HepG2 (cell line): ENCODE measurements around the gene LRP2. TPM values are rescaled to one million over a fixed set of nuclear protein-coding genes. Genes with fewer than 3 reads are reported as not detected.

Source experiments
- ATAC-seq: fragments of 200-7000 bp; cut with Tn5 transposase; 3 replicates; pipeline ENCODE4 v1.9.1; 2020; ENCODE audit warnings: mild to moderate bottlenecking, moderate library complexity
- BruUV-seq: library from RNA; stranded (reverse); fragments of 400-500 nt; replicated peaks from 2 replicates; lab custom pipeline; 2021; lab: Mats Ljungman, UMichigan
- CTCF ChIA-PET: fragments of 300-600 bp; formaldehyde crosslinking; extraction: SDS; loops from one replicate; lab custom pipeline; 2021; ENCODE audit warnings: low total read pairs, inconsistent platforms, low intra/inter-chr PET ratio; lab: Yijun Ruan, JAX
- POLR2A ChIA-PET: fragments of 350-600 bp; sonication (Branson Sonifier 250); formaldehyde crosslinking; loops from one replicate; lab custom pipeline; 2020; ENCODE audit warnings: antibody characterized with exemption, inconsistent platforms; lab: Yijun Ruan, JAX
- DNase-seq: peaks from one replicate; pipeline ENCODE4 v3.0.0-alpha.2; 2015; ENCODE audit warnings: low spot score
- FAIRE-seq: peaks from 3 replicates; lab custom pipeline; 2011; peaks lifted over from hg19 to GRCh38; lab: Jason Lieb, UNC
- H2AFZ ChIP-seq: one replicate; pipeline ENCODE4 v1.6.1; 2011; ENCODE audit warnings: low read length, inconsistent platforms
- H3K27ac ChIP-seq: fragments of 300-600 bp; 3 replicates; pipeline ENCODE4 v1.8.0; 2011; ENCODE audit warnings: mixed run types, mild to moderate bottlenecking, mixed read lengths, low read length, inconsistent platforms; ENCODE audit not compliant: insufficient read depth; ENCODE audit errors: extremely low read length
- H3K27me3 ChIP-seq, 2 experiments: fragments of 200-600 bp in 1 of 2; 2 replicates in 1 of 2; 3 replicates in 1 of 2; pipeline versions ENCODE4 v1.6.0 to v1.8.0; 2011; ENCODE audit warnings: low read length in 2 of 2, mild to moderate bottlenecking in 2 of 2, moderate library complexity in 2 of 2, inconsistent platforms in 1 of 2; ENCODE audit not compliant: insufficient read depth in 2 of 2, control insufficient read depth in 1 of 2
- H3K36me3 ChIP-seq, 2 experiments: fragments of 200-600 bp in 1 of 2; replicated peaks in 1 of 2; 2 replicates in 1 of 2; 3 replicates in 1 of 2; pipeline versions ENCODE4 v1.5.1 to v1.8.0; 2011; ENCODE audit warnings: low read length in 2 of 2, inconsistent platforms in 1 of 2; ENCODE audit not compliant: insufficient read depth in 2 of 2, control insufficient read depth in 1 of 2
- H3K4me1 ChIP-seq: 2 replicates; pipeline ENCODE4 v1.5.1; 2012; ENCODE audit warnings: low read length, inconsistent platforms; ENCODE audit not compliant: insufficient read depth
- H3K4me2 ChIP-seq: 2 replicates; pipeline ENCODE4 v1.6.0; 2011; ENCODE audit warnings: low read depth, low read length, inconsistent platforms
- H3K4me3 ChIP-seq, 3 experiments: fragments of 200-600 bp in 1 of 3; sonication (generic), shearing (Covaris generic) in 1 of 3; replicated peaks in 1 of 3; 2 replicates each; pipeline ENCODE4 v1.5.1; 2011 to 2016; ENCODE audit warnings: low read length in 3 of 3, inconsistent platforms in 2 of 3, low read depth in 2 of 3, mild to moderate bottlenecking in 2 of 3, control low read depth in 1 of 3, mixed read lengths in 1 of 3; ENCODE audit not compliant: insufficient read depth in 1 of 3
- H3K79me2 ChIP-seq: one replicate; pipeline ENCODE4 v1.6.1; 2011; ENCODE audit warnings: low read length, inconsistent platforms; ENCODE audit not compliant: insufficient read depth
- H3K9ac ChIP-seq: 2 replicates; pipeline ENCODE4 v1.6.0; 2011; ENCODE audit warnings: mild to moderate bottlenecking, low read depth, low read length, inconsistent platforms; ENCODE audit not compliant: insufficient read depth
- H3K9me3 ChIP-seq: 2 replicates; pipeline ENCODE4 v1.5.1; 2012; ENCODE audit warnings: mild to moderate bottlenecking, low read length
- H4K20me1 ChIP-seq: 2 replicates; pipeline ENCODE4 v1.6.0; 2011; ENCODE audit warnings: inconsistent platforms, mild to moderate bottlenecking, low read length, moderate library complexity; ENCODE audit not compliant: insufficient read depth
- MAFK ChIP-seq, 2 experiments: IDR thresholded peaks in 1 of 2; conservative IDR thresholded peaks in 1 of 2; 2 replicates each; pipeline ENCODE4 v1.6.1; 2011; ENCODE audit warnings: improper control_type of control experiment in 2 of 2, low read length in 2 of 2
- ZNF121 ChIP-seq: sonication (generic); formaldehyde crosslinking; IDR thresholded peaks from 2 replicates; pipeline ENCODE4 v1.5.0; 2020; ENCODE audit warnings: mild to moderate bottlenecking, missing genetic modification reagents
- ZNF441 ChIP-seq: sonication (generic); formaldehyde crosslinking; IDR thresholded peaks from 2 replicates; pipeline ENCODE4 v1.7.0; 2021; ENCODE audit warnings: missing genetic modification reagents, borderline replicate concordance
- ZSCAN20 ChIP-seq: sonication (generic); formaldehyde crosslinking; IDR thresholded peaks from 2 replicates; pipeline ENCODE4 v1.4.0; 2020; ENCODE audit warnings: missing genetic modification reagents, mild to moderate bottlenecking, borderline replicate concordance
- ZSCAN9 ChIP-seq: IDR thresholded peaks from 2 replicates; pipeline ENCODE4 v1.6.1; 2016; ENCODE audit warnings: borderline replicate concordance
- WGBS: methylation state at CpG from one replicate; pipeline ENCODE4 v1.1.6; 2017; ENCODE audit warnings: low lambda C conversion rate; 5-methylcytosine and 5-hydroxymethylcytosine counted together
- in situ Hi-C: cut with HindIII; loops from 2 replicates; pipeline ENCODE4 v1.10.0; 2017; ENCODE audit warnings: low pct_unique_long_range_greater_than_20kb; ENCODE audit not compliant: extremely low pct_ligation_motif_present
- intact Hi-C: fragments of 100-400 bp; cut with micrococcal nuclease; formaldehyde crosslinking; loops from one replicate; pipeline ENCODE4 v1.10.0; 2022; ENCODE audit not compliant: unreplicated experiment
- polyA plus RNA-seq, 8 experiments: library from polyadenylated mRNA; depleted of rRNA in 3 of 8; stranded (reverse) in 7 of 8; unstranded in 1 of 8; fragments of >200 nt; fragmentation: Illumina TruSeq in 4 of 8; extraction: Trizol in 4 of 8; gene quantifications; 2 replicates each; pipeline versions ENCODE4 v1.2.1 to v1.2.3, GENCODE V29; 2011 to 2016; ENCODE audit warnings: low read depth in 4 of 8, missing spikeins in 1 of 8, mixed read lengths in 1 of 8; ENCODE audit not compliant: insufficient read depth in 1 of 8
- total RNA-seq, 5 experiments: library from RNA; depleted of rRNA; stranded (reverse); fragments of >200 nt; fragmentation: Illumina TruSeq; extraction: Trizol; gene quantifications; 2 replicates each; pipeline ENCODE4 v1.2.3, GENCODE V29; 2016; ENCODE audit warnings: low read depth in 1 of 5
- TF ChIP-seq, protein P1 (sequence below): sonication (generic); formaldehyde crosslinking; IDR thresholded peaks from 2 replicates; pipeline ENCODE4 v1.4.0; 2020; ENCODE audit warnings: mild to moderate bottlenecking, missing genetic modification reagents
- TF ChIP-seq, protein P2 (sequence below): IDR thresholded peaks from 2 replicates; pipeline ENCODE4 v1.6.1; 2016; ENCODE audit warnings: mild to moderate bottlenecking, missing biosample characterization, missing genetic modification reagents
- TF ChIP-seq, protein P3 (sequence below): sonication (generic); formaldehyde crosslinking; IDR thresholded peaks from 2 replicates; pipeline ENCODE4 v1.5.1; 2020; ENCODE audit warnings: missing genetic modification reagents, mild to moderate bottlenecking, borderline replicate concordance
- TF ChIP-seq, protein P4 (sequence below): sonication (generic); formaldehyde crosslinking; IDR thresholded peaks from 2 replicates; pipeline ENCODE4 v1.5.0; 2020; ENCODE audit warnings: missing genetic modification reagents
- TF ChIP-seq, protein P5 (sequence below): IDR thresholded peaks from 2 replicates; pipeline ENCODE4 v1.6.1; 2012; ENCODE audit warnings: low read length, improper control_type of control experiment
- TF ChIP-seq, protein P6 (sequence below): sonication (generic); formaldehyde crosslinking; IDR thresholded peaks from 2 replicates; pipeline ENCODE4 v1.4.0; 2020; ENCODE audit warnings: missing genetic modification reagents

LRP2 gene
- total and polyA plus RNA-seq, 2 of the 13 experiments (the other 11 are each of a cell fraction or from before 2014, with no cell fraction given) = 0.03 to 0.15 TPM

DNA sequence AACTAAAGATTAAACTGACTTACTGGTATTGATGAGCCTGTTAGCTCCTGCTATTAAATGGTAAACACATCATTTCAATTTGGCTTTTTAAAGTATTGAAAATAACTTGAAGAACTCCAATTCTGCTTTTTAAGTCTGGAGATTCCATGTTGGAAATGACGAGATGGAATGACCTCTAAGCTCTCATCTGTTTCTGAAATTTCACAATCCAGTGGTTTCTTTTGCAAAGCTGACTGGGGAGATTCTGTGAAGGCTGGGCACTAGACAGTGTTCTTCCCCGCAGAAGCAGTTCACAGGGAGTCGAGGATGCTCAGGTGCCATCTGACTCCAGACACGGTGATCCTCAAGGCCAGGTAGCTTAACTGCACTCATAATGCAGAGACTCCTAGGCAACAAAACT lies 248.3 kb downstream of the LRP2 start:
- in situ Hi-C loops = no loop called here
- FAIRE-seq = no peak
- TF ChIP-seq, protein P1, sequence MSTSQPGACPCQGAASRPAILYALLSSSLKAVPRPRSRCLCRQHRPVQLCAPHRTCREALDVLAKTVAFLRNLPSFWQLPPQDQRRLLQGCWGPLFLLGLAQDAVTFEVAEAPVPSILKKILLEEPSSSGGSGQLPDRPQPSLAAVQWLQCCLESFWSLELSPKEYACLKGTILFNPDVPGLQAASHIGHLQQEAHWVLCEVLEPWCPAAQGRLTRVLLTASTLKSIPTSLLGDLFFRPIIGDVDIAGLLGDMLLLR = no peak
- TF ChIP-seq, protein P2, sequence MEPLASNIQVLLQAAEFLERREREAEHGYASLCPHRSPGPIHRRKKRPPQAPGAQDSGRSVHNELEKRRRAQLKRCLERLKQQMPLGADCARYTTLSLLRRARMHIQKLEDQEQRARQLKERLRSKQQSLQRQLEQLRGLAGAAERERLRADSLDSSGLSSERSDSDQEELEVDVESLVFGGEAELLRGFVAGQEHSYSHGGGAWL (CRISPR knock-in tag) = no peak
- TF ChIP-seq, protein P3, sequence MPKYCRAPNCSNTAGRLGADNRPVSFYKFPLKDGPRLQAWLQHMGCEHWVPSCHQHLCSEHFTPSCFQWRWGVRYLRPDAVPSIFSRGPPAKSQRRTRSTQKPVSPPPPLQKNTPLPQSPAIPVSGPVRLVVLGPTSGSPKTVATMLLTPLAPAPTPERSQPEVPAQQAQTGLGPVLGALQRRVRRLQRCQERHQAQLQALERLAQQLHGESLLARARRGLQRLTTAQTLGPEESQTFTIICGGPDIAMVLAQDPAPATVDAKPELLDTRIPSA = no peak
- TF ChIP-seq, protein P4, sequence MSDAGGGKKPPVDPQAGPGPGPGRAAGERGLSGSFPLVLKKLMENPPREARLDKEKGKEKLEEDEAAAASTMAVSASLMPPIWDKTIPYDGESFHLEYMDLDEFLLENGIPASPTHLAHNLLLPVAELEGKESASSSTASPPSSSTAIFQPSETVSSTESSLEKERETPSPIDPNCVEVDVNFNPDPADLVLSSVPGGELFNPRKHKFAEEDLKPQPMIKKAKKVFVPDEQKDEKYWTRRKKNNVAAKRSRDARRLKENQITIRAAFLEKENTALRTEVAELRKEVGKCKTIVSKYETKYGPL (CRISPR knock-in tag) = no peak
- TF ChIP-seq MAFK (conservative IDR thresholded peaks at IDR 0.05 in 1 of 2, IDR thresholded peaks at IDR 0.05 in 1 of 2; ENCODE audit: low read length in 2 of 2) (no peak), ZNF121 (CRISPR knock-in tag) (no peak), ZSCAN9 (no peak), ZSCAN20 (CRISPR knock-in tag) (no peak), ZNF441 (CRISPR knock-in tag) (no peak)
- TF ChIP-seq, protein P5, sequence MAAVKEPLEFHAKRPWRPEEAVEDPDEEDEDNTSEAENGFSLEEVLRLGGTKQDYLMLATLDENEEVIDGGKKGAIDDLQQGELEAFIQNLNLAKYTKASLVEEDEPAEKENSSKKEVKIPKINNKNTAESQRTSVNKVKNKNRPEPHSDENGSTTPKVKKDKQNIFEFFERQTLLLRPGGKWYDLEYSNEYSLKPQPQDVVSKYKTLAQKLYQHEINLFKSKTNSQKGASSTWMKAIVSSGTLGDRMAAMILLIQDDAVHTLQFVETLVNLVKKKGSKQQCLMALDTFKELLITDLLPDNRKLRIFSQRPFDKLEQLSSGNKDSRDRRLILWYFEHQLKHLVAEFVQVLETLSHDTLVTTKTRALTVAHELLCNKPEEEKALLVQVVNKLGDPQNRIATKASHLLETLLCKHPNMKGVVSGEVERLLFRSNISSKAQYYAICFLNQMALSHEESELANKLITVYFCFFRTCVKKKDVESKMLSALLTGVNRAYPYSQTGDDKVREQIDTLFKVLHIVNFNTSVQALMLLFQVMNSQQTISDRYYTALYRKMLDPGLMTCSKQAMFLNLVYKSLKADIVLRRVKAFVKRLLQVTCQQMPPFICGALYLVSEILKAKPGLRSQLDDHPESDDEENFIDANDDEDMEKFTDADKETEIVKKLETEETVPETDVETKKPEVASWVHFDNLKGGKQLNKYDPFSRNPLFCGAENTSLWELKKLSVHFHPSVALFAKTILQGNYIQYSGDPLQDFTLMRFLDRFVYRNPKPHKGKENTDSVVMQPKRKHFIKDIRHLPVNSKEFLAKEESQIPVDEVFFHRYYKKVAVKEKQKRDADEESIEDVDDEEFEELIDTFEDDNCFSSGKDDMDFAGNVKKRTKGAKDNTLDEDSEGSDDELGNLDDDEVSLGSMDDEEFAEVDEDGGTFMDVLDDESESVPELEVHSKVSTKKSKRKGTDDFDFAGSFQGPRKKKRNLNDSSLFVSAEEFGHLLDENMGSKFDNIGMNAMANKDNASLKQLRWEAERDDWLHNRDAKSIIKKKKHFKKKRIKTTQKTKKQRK = no peak
- TF ChIP-seq, protein P6, sequence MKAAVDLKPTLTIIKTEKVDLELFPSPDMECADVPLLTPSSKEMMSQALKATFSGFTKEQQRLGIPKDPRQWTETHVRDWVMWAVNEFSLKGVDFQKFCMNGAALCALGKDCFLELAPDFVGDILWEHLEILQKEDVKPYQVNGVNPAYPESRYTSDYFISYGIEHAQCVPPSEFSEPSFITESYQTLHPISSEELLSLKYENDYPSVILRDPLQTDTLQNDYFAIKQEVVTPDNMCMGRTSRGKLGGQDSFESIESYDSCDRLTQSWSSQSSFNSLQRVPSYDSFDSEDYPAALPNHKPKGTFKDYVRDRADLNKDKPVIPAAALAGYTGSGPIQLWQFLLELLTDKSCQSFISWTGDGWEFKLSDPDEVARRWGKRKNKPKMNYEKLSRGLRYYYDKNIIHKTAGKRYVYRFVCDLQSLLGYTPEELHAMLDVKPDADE (CRISPR knock-in tag) = no peak

More for the DNA sequence above, 248.3 kb downstream of the LRP2 start:
- H3K4me3 ChIP-seq = no peak overlapping the region
- no peaks in the 10 kb centered on the region for H3K79me2 ChIP-seq
- no TSS peak for BruUV-seq
- POLR2A ChIA-PET = no interaction called here
- no peak overlapping the region for H2AFZ ChIP-seq
- CTCF ChIA-PET = no interaction called here
- no peaks in the 10 kb centered on the region for H3K9me3 ChIP-seq
- H3K4me2 ChIP-seq = no peak overlapping the region
- no peak for DNase-seq
- no peaks in the 10 kb centered on the region for H4K20me1 ChIP-seq
- ATAC-seq = no peak
- intact Hi-C loops = no loop called here
- peaks cover 5 to 15% of the 10 kb centered on the region in 2 experiments; a peak in 3 of 5 replicates for H3K27me3 ChIP-seq
- WGBS = 33% methylated on average over 4 of the region's 4 CpGs
- H3K4me1 ChIP-seq = no peaks in the 10 kb centered on the region
- H3K27ac ChIP-seq = no peak overlapping the region
- no peaks in the 10 kb centered on the region for H3K36me3 ChIP-seq
- H3K9ac ChIP-seq = no peak overlapping the region
